ENCODE data around the gene NUP50.

NUP50 gene

DNA sequence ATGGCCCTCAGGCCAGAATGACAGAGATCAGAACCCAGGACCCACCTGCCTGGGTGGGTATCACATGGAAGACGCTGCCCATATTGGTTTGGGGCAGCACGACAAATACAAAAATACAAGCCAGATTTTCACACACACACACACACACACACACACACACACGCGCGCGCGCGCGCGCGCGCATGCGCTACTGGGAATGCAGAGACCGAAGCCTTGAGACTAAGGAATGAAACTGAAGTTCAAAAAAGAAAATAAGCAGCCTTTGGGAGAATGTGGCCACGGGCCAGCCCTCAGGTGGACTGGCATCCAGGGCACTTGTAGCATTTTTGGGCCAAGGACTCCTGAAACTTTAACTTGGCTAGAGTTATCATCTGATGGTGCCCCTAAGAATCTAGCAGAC is 21.3 kb upstream of the NUP50 start:
- peaks cover 0 to 2% of the 10 kb centered on the region in 2 donors for H3K9me3 ChIP-seq (replicated peaks in 1 of 2; ENCODE audit: control insufficient read depth in 2 of 2, insufficient read depth in 1 of 2, low read depth in 1 of 2, low read length in 2 of 2)
- H3K27me3 ChIP-seq (ENCODE audit: control insufficient read depth in 3 of 3, insufficient read depth in 3 of 3, low read depth in 1 of 3, low read length in 3 of 3): no peaks in the 10 kb centered on the region
- no peak overlapping the region for H3K14ac ChIP-seq (ENCODE audit: low read length)
- no peak overlapping the region for H2AK5ac ChIP-seq (ENCODE audit: low read depth, low read length)
- no peak overlapping the region for H4K8ac ChIP-seq (ENCODE audit: low read depth, low read length)
- H3K27ac ChIP-seq (replicated peaks; ENCODE audit: low read length): no peak overlapping the region
- no peak overlapping the region for H3K9ac ChIP-seq (ENCODE audit: low read depth, low read length, poor library complexity)
- no peak overlapping the region for H4K91ac ChIP-seq (ENCODE audit: low read depth, low read length, poor library complexity)
- no peak overlapping the region for H3K23ac ChIP-seq (ENCODE audit: low read depth, low read length, poor library complexity)
- no peaks in the 10 kb centered on the region for H3K4me1 ChIP-seq (ENCODE audit: control insufficient read depth in 2 of 2, insufficient read depth in 1 of 2, low read depth in 1 of 2, low read length in 2 of 2)
- H2BK5ac ChIP-seq (ENCODE audit: low read length): no peak overlapping the region
- no peak overlapping the region for H3K4ac ChIP-seq (ENCODE audit: low read length)
- WGBS, 2 donors (ENCODE audit: extremely low coverage in 2 of 2, insufficient read length in 2 of 2, insufficient replicate concordance in 1 of 2): no CpG with 5 or more reads among the region's 15 CpGs
- no peak overlapping the region for H2AFZ ChIP-seq (ENCODE audit: low read length)
- H3K36me3 ChIP-seq (replicated peaks in 1 of 2; ENCODE audit: control insufficient read depth in 2 of 2, insufficient read depth in 2 of 2, low read length in 2 of 2): no peaks in the 10 kb centered on the region
- no peaks in the 10 kb centered on the region for H3K79me1 ChIP-seq (ENCODE audit: low read depth, low read length)
- H3K18ac ChIP-seq (ENCODE audit: low read length): no peak overlapping the region
- no peak overlapping the region for H3K4me2 ChIP-seq (ENCODE audit: insufficient read depth, low read length, poor library complexity, severe bottlenecking)
- no peak overlapping the region for H3K4me3 ChIP-seq (ENCODE audit: low read length in 2 of 2)
- no peak overlapping the region for H2BK120ac ChIP-seq (ENCODE audit: low read depth, low read length)
- DNase-seq (ENCODE audit: low spot score): no peak
- no peak overlapping the region for H2BK12ac ChIP-seq (ENCODE audit: low read length)
- no peak overlapping the region for H2BK15ac ChIP-seq (ENCODE audit: low read length)

DNA sequence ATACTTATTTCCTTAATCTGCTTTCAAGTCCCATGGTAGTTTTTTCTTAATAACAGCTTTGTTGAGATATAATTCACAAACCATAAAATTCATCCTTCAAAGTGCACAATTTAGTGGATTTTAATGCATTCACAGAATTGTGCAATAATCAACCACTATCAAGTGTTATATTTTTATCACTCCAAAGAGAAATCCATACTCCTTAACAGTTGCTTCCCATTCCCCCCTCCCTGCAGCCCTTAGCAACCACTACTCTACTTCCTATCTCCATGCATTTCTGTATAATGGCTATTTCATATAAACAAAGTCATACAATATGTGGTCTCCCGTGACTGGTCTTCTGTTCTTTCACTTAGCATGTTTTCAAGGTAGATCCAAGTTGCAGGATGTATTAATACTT is 18.8 kb upstream of the NUP50 start:
- H3K9me3 ChIP-seq (replicated peaks in 1 of 2; ENCODE audit: control insufficient read depth in 2 of 2, insufficient read depth in 1 of 2, low read depth in 1 of 2, low read length in 2 of 2): peaks cover 0 to 2% of the 10 kb centered on the region in 2 donors
- no peak overlapping the region for H3K23ac ChIP-seq (ENCODE audit: low read depth, low read length, poor library complexity)
- no peak overlapping the region for H3K4me3 ChIP-seq (ENCODE audit: low read length in 2 of 2)
- no peak overlapping the region for H4K8ac ChIP-seq (ENCODE audit: low read depth, low read length)
- no peak for DNase-seq (ENCODE audit: low spot score)
- no peak overlapping the region for H3K27ac ChIP-seq (replicated peaks; ENCODE audit: low read length)
- no peak overlapping the region for H2AK5ac ChIP-seq (ENCODE audit: low read depth, low read length)
- H2BK120ac ChIP-seq (ENCODE audit: low read depth, low read length): no peak overlapping the region
- no peak overlapping the region for H3K4ac ChIP-seq (ENCODE audit: low read length)
- H4K91ac ChIP-seq (ENCODE audit: low read depth, low read length, poor library complexity): no peak overlapping the region
- H2BK15ac ChIP-seq (ENCODE audit: low read length): no peak overlapping the region
- H3K9ac ChIP-seq (ENCODE audit: low read depth, low read length, poor library complexity): no peak overlapping the region
- no peak overlapping the region for H3K4me2 ChIP-seq (ENCODE audit: insufficient read depth, low read length, poor library complexity, severe bottlenecking)
- H3K14ac ChIP-seq (ENCODE audit: low read length): no peak overlapping the region
- H3K4me1 ChIP-seq (ENCODE audit: control insufficient read depth in 2 of 2, insufficient read depth in 1 of 2, low read depth in 1 of 2, low read length in 2 of 2): no peaks in the 10 kb centered on the region
- H3K27me3 ChIP-seq (ENCODE audit: control insufficient read depth in 3 of 3, insufficient read depth in 3 of 3, low read depth in 1 of 3, low read length in 3 of 3): no peaks in the 10 kb centered on the region
- no peak overlapping the region for H2BK12ac ChIP-seq (ENCODE audit: low read length)
- H2BK5ac ChIP-seq (ENCODE audit: low read length): no peak overlapping the region
- H3K18ac ChIP-seq (ENCODE audit: low read length): no peak overlapping the region
- H2AFZ ChIP-seq (ENCODE audit: low read length): no peak overlapping the region
- H3K36me3 ChIP-seq (replicated peaks in 1 of 2; ENCODE audit: control insufficient read depth in 2 of 2, insufficient read depth in 2 of 2, low read length in 2 of 2): no peaks in the 10 kb centered on the region
- no CpG with 5 or more reads among the region's 1 CpG for WGBS, 2 donors (ENCODE audit: extremely low coverage in 2 of 2, insufficient read length in 2 of 2, insufficient replicate concordance in 1 of 2)
- no peaks in the 10 kb centered on the region for H3K79me1 ChIP-seq (ENCODE audit: low read depth, low read length)

DNA sequence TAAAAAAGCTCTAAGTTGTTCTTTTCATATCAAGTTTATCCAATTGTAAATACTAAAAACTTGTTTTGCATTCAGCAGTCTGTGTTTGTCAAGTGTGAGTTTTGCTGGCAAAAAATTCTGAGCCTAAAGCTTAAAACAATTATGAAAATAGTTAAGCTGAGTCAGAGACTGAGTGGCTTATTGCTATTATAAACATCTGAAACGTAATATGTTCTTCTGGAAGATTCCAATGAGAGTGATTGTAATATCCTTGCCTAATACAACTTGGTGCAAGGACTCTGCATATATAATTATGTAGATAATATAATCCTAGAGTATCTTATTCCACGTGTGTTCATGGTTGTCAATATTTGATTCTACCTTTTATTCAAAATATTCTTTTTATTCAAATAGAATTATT is 14.1 kb upstream of the NUP50 start:
- no peak for DNase-seq (ENCODE audit: low spot score)
- Histone ChIP-seq H2BK120ac (ENCODE audit: low read depth, low read length) (no peak overlapping the region), H3K27ac (replicated peaks; ENCODE audit: low read length) (no peak overlapping the region), H2BK12ac (ENCODE audit: low read length) (no peak overlapping the region), H3K9ac (ENCODE audit: low read depth, low read length, poor library complexity) (no peak overlapping the region), H3K9me3 (replicated peaks in 1 of 2; ENCODE audit: control insufficient read depth in 2 of 2, insufficient read depth in 1 of 2, low read depth in 1 of 2, low read length in 2 of 2) (no peaks in the 10 kb centered on the region), H4K91ac (ENCODE audit: low read depth, low read length, poor library complexity) (no peak overlapping the region), H2AFZ (ENCODE audit: low read length) (no peak overlapping the region), H3K23ac (ENCODE audit: low read depth, low read length, poor library complexity) (no peak overlapping the region), H3K18ac (ENCODE audit: low read length) (no peak overlapping the region), H2BK5ac (ENCODE audit: low read length) (no peak overlapping the region), H3K36me3 (replicated peaks in 1 of 2; ENCODE audit: control insufficient read depth in 2 of 2, insufficient read depth in 2 of 2, low read length in 2 of 2) (peaks cover 2 to 14% of the 10 kb centered on the region in 2 donors), H4K8ac (ENCODE audit: low read depth, low read length) (no peak overlapping the region), H3K4me2 (ENCODE audit: insufficient read depth, low read length, poor library complexity, severe bottlenecking) (no peak overlapping the region), H3K27me3 (ENCODE audit: control insufficient read depth in 3 of 3, insufficient read depth in 3 of 3, low read depth in 1 of 3, low read length in 3 of 3) (no peaks in the 10 kb centered on the region), H2AK5ac (ENCODE audit: low read depth, low read length) (no peak overlapping the region), H2BK15ac (ENCODE audit: low read length) (no peak overlapping the region), H3K4ac (ENCODE audit: low read length) (no peak overlapping the region), H3K4me1 (ENCODE audit: control insufficient read depth in 2 of 2, insufficient read depth in 1 of 2, low read depth in 1 of 2, low read length in 2 of 2) (no peaks in the 10 kb centered on the region), H3K79me1 (ENCODE audit: low read depth, low read length) (no peaks in the 10 kb centered on the region), H3K4me3 (ENCODE audit: low read length in 2 of 2) (no peak overlapping the region), H3K14ac (ENCODE audit: low read length) (no peak overlapping the region)
- no CpG with 5 or more reads among the region's 2 CpGs for WGBS, 2 donors (ENCODE audit: extremely low coverage in 2 of 2, insufficient read length in 2 of 2, insufficient replicate concordance in 1 of 2)

DNA sequence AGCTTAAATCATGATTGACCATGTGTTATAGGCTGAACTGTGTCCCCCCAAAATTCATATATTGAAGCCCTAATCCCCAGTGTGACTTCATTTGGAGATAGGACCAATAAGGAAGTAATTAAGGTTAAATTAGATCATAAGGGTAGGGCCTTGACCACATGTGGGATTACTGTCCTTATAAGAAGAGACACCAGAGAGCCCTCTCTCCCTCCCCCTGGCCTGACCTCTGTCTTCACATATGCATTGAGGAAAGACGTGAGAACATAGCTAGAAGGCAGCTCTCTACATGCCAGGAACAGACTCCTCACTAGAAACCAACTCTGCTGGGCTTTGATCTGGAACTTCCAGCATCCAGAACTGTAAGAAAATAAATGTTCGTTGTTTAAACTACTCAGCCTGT is 13.6 kb upstream of the NUP50 start:
- Histone ChIP-seq H3K18ac (ENCODE audit: low read length) (no peak overlapping the region), H3K4me3 (ENCODE audit: low read length in 2 of 2) (no peak overlapping the region), H3K27ac (replicated peaks; ENCODE audit: low read length) (no peak overlapping the region), H3K4ac (ENCODE audit: low read length) (no peak overlapping the region), H2AK5ac (ENCODE audit: low read depth, low read length) (no peak overlapping the region), H2BK120ac (ENCODE audit: low read depth, low read length) (no peak overlapping the region), H3K14ac (ENCODE audit: low read length) (no peak overlapping the region), H3K36me3 (replicated peaks in 1 of 2; ENCODE audit: control insufficient read depth in 2 of 2, insufficient read depth in 2 of 2, low read length in 2 of 2) (peaks cover 2 to 15% of the 10 kb centered on the region in 2 donors), H3K23ac (ENCODE audit: low read depth, low read length, poor library complexity) (no peak overlapping the region), H2BK15ac (ENCODE audit: low read length) (no peak overlapping the region), H2BK5ac (ENCODE audit: low read length) (no peak overlapping the region), H3K79me1 (ENCODE audit: low read depth, low read length) (no peaks in the 10 kb centered on the region), H3K4me2 (ENCODE audit: insufficient read depth, low read length, poor library complexity, severe bottlenecking) (no peak overlapping the region), H3K27me3 (ENCODE audit: control insufficient read depth in 3 of 3, insufficient read depth in 3 of 3, low read depth in 1 of 3, low read length in 3 of 3) (no peaks in the 10 kb centered on the region), H2AFZ (ENCODE audit: low read length) (no peak overlapping the region), H3K4me1 (ENCODE audit: control insufficient read depth in 2 of 2, insufficient read depth in 1 of 2, low read depth in 1 of 2, low read length in 2 of 2) (no peaks in the 10 kb centered on the region), H3K9ac (ENCODE audit: low read depth, low read length, poor library complexity) (no peak overlapping the region), H3K9me3 (replicated peaks in 1 of 2; ENCODE audit: control insufficient read depth in 2 of 2, insufficient read depth in 1 of 2, low read depth in 1 of 2, low read length in 2 of 2) (no peaks in the 10 kb centered on the region), H2BK12ac (ENCODE audit: low read length) (no peak overlapping the region), H4K8ac (ENCODE audit: low read depth, low read length) (no peak overlapping the region), H4K91ac (ENCODE audit: low read depth, low read length, poor library complexity) (no peak overlapping the region)
- no peak for DNase-seq (ENCODE audit: low spot score)
- WGBS, 2 donors (ENCODE audit: extremely low coverage in 2 of 2, insufficient read length in 2 of 2, insufficient replicate concordance in 1 of 2): no CpG with 5 or more reads among the region's 2 CpGs

Measured in neuronal stem cell (in vitro differentiated cells).